Smooth muscle cell (in vitro differentiated cells): ENCODE data around the gene CPA4. TPM values are rescaled to one million over a fixed set of nuclear protein-coding genes. Genes with fewer than 3 reads are reported as not detected.
A peak's percentile ranks its signal among the peaks of the same experiment; 100 is the strongest.

ENCODE experiments used
- DNase-seq: peaks from one replicate; lab custom pipeline; 2025; ENCODE audit not compliant: unreplicated experiment; lab: John Stamatoyannopoulos, UW
- H2AFZ ChIP-seq: fragments of 200-600 bp; sonication (generic); 2 replicates; pipeline ENCODE4 v1.6.0; 2016; ENCODE audit warnings: antibody characterized with exemption, low read depth, mild to moderate bottlenecking
- H3F3A ChIP-seq: fragments of 200-600 bp; sonication (generic); 2 replicates; pipeline ENCODE4 v1.6.0; 2017; ENCODE audit warnings: antibody characterized with exemption, low read depth
- H3K27ac ChIP-seq: fragments of 200-600 bp; sonication (generic); 2 replicates; pipeline ENCODE4 v1.5.1; 2016; ENCODE audit warnings: low read depth, mild to moderate bottlenecking
- H3K27me3 ChIP-seq: fragments of 200-600 bp; sonication (generic); 2 replicates; pipeline ENCODE4 v1.6.1; 2016; ENCODE audit warnings: low read depth, mild to moderate bottlenecking
- H3K36me3 ChIP-seq: fragments of 200-600 bp; sonication (generic); 2 replicates; pipeline ENCODE4 v1.5.1; 2016; ENCODE audit warnings: low read depth
- H3K4me1 ChIP-seq: fragments of 200-600 bp; sonication (generic); 2 replicates; pipeline ENCODE4 v1.5.1; 2016; ENCODE audit warnings: low read depth
- H3K4me2 ChIP-seq: fragments of 200-600 bp; sonication (generic); 2 replicates; pipeline ENCODE4 v1.6.0; 2016; ENCODE audit warnings: mild to moderate bottlenecking
- H3K4me3 ChIP-seq: fragments of 200-600 bp; sonication (generic); 2 replicates; pipeline ENCODE4 v1.5.1; 2016; ENCODE audit warnings: mild to moderate bottlenecking
- H3K79me2 ChIP-seq: fragments of 200-600 bp; sonication (generic); 2 replicates; pipeline ENCODE4 v1.6.0; 2016; ENCODE audit warnings: low read depth, mild to moderate bottlenecking
- H3K9ac ChIP-seq: fragments of 200-600 bp; sonication (generic); 2 replicates; pipeline ENCODE4 v1.6.0; 2016; ENCODE audit warnings: low read depth
- H3K9me3 ChIP-seq: fragments of 200-600 bp; sonication (generic); replicated peaks from 2 replicates; pipeline ENCODE4 v1.5.1; 2016; ENCODE audit warnings: low read depth
- H4K20me1 ChIP-seq: fragments of 200-600 bp; sonication (generic); 2 replicates; pipeline ENCODE4 v1.6.0; 2016; ENCODE audit warnings: low read depth
- CTCF ChIP-seq: fragments of 200-600 bp; sonication (generic); IDR thresholded peaks from 2 replicates; pipeline ENCODE4 v1.5.1; 2017; ENCODE audit warnings: borderline replicate concordance, mild to moderate bottlenecking, antibody characterized with exemption; ENCODE audit not compliant: insufficient read depth, poor library complexity, severe bottlenecking
- WGBS: methylation state at CpG from one replicate; pipeline ENCODE4 v1.1.7; 2016; ENCODE audit warnings: low lambda C conversion rate; 5-methylcytosine and 5-hydroxymethylcytosine counted together
- polyA plus RNA-seq: library from polyadenylated mRNA; unstranded; fragments of >200 nt; fragmentation: Nextera tagmentation; extraction: Ambion mirVana; gene quantifications from 2 replicates; pipeline ENCODE4 v1.2.1, GENCODE V29; 2016
- total RNA-seq: library from RNA; depleted of rRNA; stranded (reverse); fragments of >200 nt; gene quantifications from 2 replicates; pipeline ENCODE4 v1.2.3, GENCODE V29; 2014

Gene CPA4
- total and polyA plus RNA-seq, 2 experiments from 2014 or later, result 8.8 to 12.3 TPM

- H3K79me2 ChIP-seq, result no peaks in the 10 kb centered on the region
- no peak overlapping the region for H3K4me2 ChIP-seq
- 92% methylated on average over 4 of the region's 4 CpGs for WGBS
- peaks cover 4% of the 10 kb centered on the region for H3K4me1 ChIP-seq
- no peak overlapping the region for H2AFZ ChIP-seq
- no peak overlapping the region for H3K4me3 ChIP-seq
- no peaks in the 10 kb centered on the region for H3K36me3 ChIP-seq
- H3K9me3 ChIP-seq, result no peaks in the 10 kb centered on the region
- no peak for TF ChIP-seq CTCF
- H3F3A ChIP-seq, result peaks cover 4% of the 10 kb centered on the region
- no peak for DNase-seq
- H3K27me3 ChIP-seq, result no peaks in the 10 kb centered on the region
- H4K20me1 ChIP-seq, result no peaks in the 10 kb centered on the region
- no peak overlapping the region for H3K27ac ChIP-seq
- H3K9ac ChIP-seq, result no peak overlapping the region
These were observed 4.8 kb upstream of the CPA4 start for GRCh38 chr7:130288168-130288567.

- no peak overlapping the region for H3K4me2 ChIP-seq
- TF ChIP-seq CTCF, result no peak
- no peaks in the 10 kb centered on the region for H3K79me2 ChIP-seq
- H3K9me3 ChIP-seq, result no peaks in the 10 kb centered on the region
- H4K20me1 ChIP-seq, result no peaks in the 10 kb centered on the region
- no peak overlapping the region for H2AFZ ChIP-seq
- H3K4me3 ChIP-seq, result no peak overlapping the region
- no peak for DNase-seq
- 78% methylated on average over 5 of the region's 5 CpGs for WGBS
- H3K4me1 ChIP-seq, result peaks cover 4% of the 10 kb centered on the region
- H3K9ac ChIP-seq, result no peak overlapping the region
- no peaks in the 10 kb centered on the region for H3K27me3 ChIP-seq
- H3F3A ChIP-seq, result peaks cover 4% of the 10 kb centered on the region
- H3K27ac ChIP-seq, result no peak overlapping the region
- H3K36me3 ChIP-seq, result no peaks in the 10 kb centered on the region
These were observed 4.1 kb upstream of the CPA4 start for GRCh38 chr7:130288829-130289228.

GRCh38 chr7:130289478-130289877, 3.5 kb upstream of the CPA4 start:
- Histone ChIP-seq H3K4me2 (no peak overlapping the region), H3K36me3 (no peaks in the 10 kb centered on the region), H2AFZ (no peak overlapping the region), H3K9ac (no peak overlapping the region), H3K27me3 (no peaks in the 10 kb centered on the region), H3K9me3 (no peaks in the 10 kb centered on the region), H3K4me3 (no peak overlapping the region), H3K4me1 (peaks cover 4% of the 10 kb centered on the region), H4K20me1 (no peaks in the 10 kb centered on the region), H3F3A (peaks cover 4% of the 10 kb centered on the region), H3K27ac (no peak overlapping the region), H3K79me2 (no peaks in the 10 kb centered on the region)
- 93% methylated on average over 9 of the region's 9 CpGs for WGBS
- no peak for TF ChIP-seq CTCF
- no peak for DNase-seq

GRCh38 chr7:130290745-130291144, 2.2 kb upstream of the CPA4 start:
- DNase-seq, result no peak
- H3F3A ChIP-seq, result peaks cover 4% of the 10 kb centered on the region
- H3K27ac ChIP-seq, result peak overlapping the region; percentile 67
- no peaks in the 10 kb centered on the region for H3K9me3 ChIP-seq
- WGBS, result 65% methylated on average over 6 of the region's 6 CpGs
- no peak overlapping the region for H3K4me3 ChIP-seq
- H3K79me2 ChIP-seq, result no peaks in the 10 kb centered on the region
- H2AFZ ChIP-seq, result no peak overlapping the region
- no peaks in the 10 kb centered on the region for H3K27me3 ChIP-seq
- no peak for TF ChIP-seq CTCF
- no peak overlapping the region for H3K9ac ChIP-seq
- H3K4me2 ChIP-seq, result no peak overlapping the region
- no peaks in the 10 kb centered on the region for H4K20me1 ChIP-seq
- peaks cover 4% of the 10 kb centered on the region for H3K4me1 ChIP-seq
- H3K36me3 ChIP-seq, result no peaks in the 10 kb centered on the region
